Muscle layer of duodenum (tissue), 2 donors: Measurements from ENCODE around the gene ARID1B.
A peak's percentile ranks its signal among the peaks of the same experiment; 100 is the strongest.

Experiments used
- H3K27ac ChIP-seq: one replicate; pipeline ENCODE4 v1.7.0; 2013; ENCODE audit warnings: mild to moderate bottlenecking, low read length
- H3K27me3 ChIP-seq: one replicate; pipeline ENCODE4 v1.7.0; 2013; ENCODE audit warnings: low read depth, mild to moderate bottlenecking, control low read depth, low read length
- H3K36me3 ChIP-seq, 2 donors: one replicate each; pipeline ENCODE4 v1.7.0; 2013; ENCODE audit warnings: low read length in 2 of 2, control low read depth in 1 of 2, mild to moderate bottlenecking in 1 of 2; ENCODE audit not compliant: insufficient read depth in 2 of 2, control insufficient read depth in 1 of 2
- H3K4me1 ChIP-seq, 2 donors: one replicate each; pipeline ENCODE4 v1.7.0; 2013; ENCODE audit warnings: low read length in 2 of 2, mild to moderate bottlenecking in 2 of 2, control low read depth in 1 of 2, moderate library complexity in 1 of 2; ENCODE audit not compliant: insufficient read depth in 2 of 2, control insufficient read depth in 1 of 2
- H3K4me3 ChIP-seq, 2 donors: one replicate each; pipeline ENCODE4 v1.7.0; 2013; ENCODE audit warnings: low read length in 2 of 2, low read depth in 1 of 2, mild to moderate bottlenecking in 1 of 2
- H3K9me3 ChIP-seq, 2 donors: one replicate each; pipeline ENCODE4 v1.7.0; 2013; ENCODE audit warnings: low read length in 2 of 2, control low read depth in 1 of 2, mild to moderate bottlenecking in 1 of 2; ENCODE audit not compliant: control insufficient read depth in 1 of 2
- donor health status: healthy.

The ARID1B gene

GRCh38 chr6:156884306-156884705 is 107.1 kb downstream of the ARID1B start:
- peaks cover 7 to 10% of the 10 kb centered on the region in 2 donors for H3K4me1 ChIP-seq
- no peaks in the 10 kb centered on the region for H3K27me3 ChIP-seq
- H3K27ac ChIP-seq = no peak overlapping the region
- no peak overlapping the region for H3K4me3 ChIP-seq
- H3K9me3 ChIP-seq = no peaks in the 10 kb centered on the region
- no peaks in the 10 kb centered on the region for H3K36me3 ChIP-seq

GRCh38 chr6:156885562-156885961 is 108.4 kb downstream of the ARID1B start:
- Histone ChIP-seq H3K4me1 (peaks cover 3 to 19% of the 10 kb centered on the region in 2 donors), H3K27ac (no peak overlapping the region), H3K27me3 (no peaks in the 10 kb centered on the region), H3K9me3 (no peaks in the 10 kb centered on the region), H3K36me3 (no peaks in the 10 kb centered on the region), H3K4me3 (no peak overlapping the region)

- Histone ChIP-seq H3K27ac (peak overlapping the region; percentile 35), H3K4me3 (peak overlapping the region in 1 of 2 donors; percentile 7), H3K36me3 (no peaks in the 10 kb centered on the region), H3K4me1 (peaks cover 7 to 23% of the 10 kb centered on the region in 2 donors), H3K9me3 (no peaks in the 10 kb centered on the region), H3K27me3 (no peaks in the 10 kb centered on the region)
These were observed 109.2 kb downstream of the ARID1B start for GRCh38 chr6:156886409-156886808.

GRCh38 chr6:156887623-156888269 is 110.6 kb downstream of the ARID1B start:
- H3K36me3 ChIP-seq = no peaks in the 10 kb centered on the region
- no peaks in the 10 kb centered on the region for H3K9me3 ChIP-seq
- no peak overlapping the region for H3K27ac ChIP-seq
- no peak overlapping the region for H3K4me3 ChIP-seq
- no peaks in the 10 kb centered on the region for H3K27me3 ChIP-seq
- H3K4me1 ChIP-seq = peaks cover 4 to 23% of the 10 kb centered on the region in 2 donors

GRCh38 chr6:156889469-156889868 is 112.3 kb downstream of the ARID1B start:
- peaks cover 4 to 19% of the 10 kb centered on the region in 2 donors for H3K4me1 ChIP-seq
- H3K36me3 ChIP-seq = no peaks in the 10 kb centered on the region
- H3K4me3 ChIP-seq = no peak overlapping the region
- H3K9me3 ChIP-seq = no peaks in the 10 kb centered on the region
- no peaks in the 10 kb centered on the region for H3K27me3 ChIP-seq
- no peak overlapping the region for H3K27ac ChIP-seq

- H3K4me1 ChIP-seq = peaks cover 4 to 19% of the 10 kb centered on the region in 2 donors
These were observed 112.8 kb downstream of the ARID1B start for GRCh38 chr6:156889986-156890385.

GRCh38 chr6:156890627-156891314 is 113.6 kb downstream of the ARID1B start:
- H3K4me3 ChIP-seq = no peak overlapping the region
- H3K9me3 ChIP-seq = no peaks in the 10 kb centered on the region
- no peak overlapping the region for H3K27ac ChIP-seq
- peaks cover 4 to 19% of the 10 kb centered on the region in 2 donors for H3K4me1 ChIP-seq
- no peaks in the 10 kb centered on the region for H3K36me3 ChIP-seq
- no peaks in the 10 kb centered on the region for H3K27me3 ChIP-seq

More at GRCh38 chr6:156889986-156890385, 112.8 kb downstream of the ARID1B start:
- Histone ChIP-seq H3K9me3 (no peaks in the 10 kb centered on the region), H3K4me3 (no peak overlapping the region), H3K27me3 (no peaks in the 10 kb centered on the region), H3K27ac (no peak overlapping the region), H3K36me3 (no peaks in the 10 kb centered on the region)

- Histone ChIP-seq H3K9me3 (no peaks in the 10 kb centered on the region), H3K27me3 (no peaks in the 10 kb centered on the region), H3K4me3 (no peak overlapping the region), H3K4me1 (no peaks in the 10 kb centered on the region), H3K27ac (no peak overlapping the region), H3K36me3 (no peaks in the 10 kb centered on the region)
These were observed 120.8 kb downstream of the ARID1B start for GRCh38 chr6:156897907-156898531.

- no peak overlapping the region for H3K4me3 ChIP-seq
- H3K4me1 ChIP-seq = no peaks in the 10 kb centered on the region
- no peak overlapping the region for H3K27ac ChIP-seq
These were observed 121.9 kb downstream of the ARID1B start for GRCh38 chr6:156899071-156899470.

GRCh38 chr6:156899532-156900135 is 122.5 kb downstream of the ARID1B start:
- Histone ChIP-seq H3K36me3 (no peaks in the 10 kb centered on the region), H3K9me3 (no peaks in the 10 kb centered on the region), H3K27me3 (no peaks in the 10 kb centered on the region), H3K27ac (no peak overlapping the region), H3K4me1 (no peaks in the 10 kb centered on the region), H3K4me3 (no peak overlapping the region)

More at GRCh38 chr6:156899071-156899470, 121.9 kb downstream of the ARID1B start:
- H3K27me3 ChIP-seq = no peaks in the 10 kb centered on the region
- H3K36me3 ChIP-seq = no peaks in the 10 kb centered on the region
- H3K9me3 ChIP-seq = no peaks in the 10 kb centered on the region

- H3K4me3 ChIP-seq = no peak overlapping the region
- H3K4me1 ChIP-seq = peaks cover 0 to under 1% of the 10 kb centered on the region in 2 donors
- no peaks in the 10 kb centered on the region for H3K36me3 ChIP-seq
- H3K27me3 ChIP-seq = no peaks in the 10 kb centered on the region
- H3K27ac ChIP-seq = no peak overlapping the region
- no peaks in the 10 kb centered on the region for H3K9me3 ChIP-seq
These were observed 123.1 kb downstream of the ARID1B start for GRCh38 chr6:156900292-156900691.
